ENCODE results near the gene TRIM29.

Gene TRIM29

DNA sequence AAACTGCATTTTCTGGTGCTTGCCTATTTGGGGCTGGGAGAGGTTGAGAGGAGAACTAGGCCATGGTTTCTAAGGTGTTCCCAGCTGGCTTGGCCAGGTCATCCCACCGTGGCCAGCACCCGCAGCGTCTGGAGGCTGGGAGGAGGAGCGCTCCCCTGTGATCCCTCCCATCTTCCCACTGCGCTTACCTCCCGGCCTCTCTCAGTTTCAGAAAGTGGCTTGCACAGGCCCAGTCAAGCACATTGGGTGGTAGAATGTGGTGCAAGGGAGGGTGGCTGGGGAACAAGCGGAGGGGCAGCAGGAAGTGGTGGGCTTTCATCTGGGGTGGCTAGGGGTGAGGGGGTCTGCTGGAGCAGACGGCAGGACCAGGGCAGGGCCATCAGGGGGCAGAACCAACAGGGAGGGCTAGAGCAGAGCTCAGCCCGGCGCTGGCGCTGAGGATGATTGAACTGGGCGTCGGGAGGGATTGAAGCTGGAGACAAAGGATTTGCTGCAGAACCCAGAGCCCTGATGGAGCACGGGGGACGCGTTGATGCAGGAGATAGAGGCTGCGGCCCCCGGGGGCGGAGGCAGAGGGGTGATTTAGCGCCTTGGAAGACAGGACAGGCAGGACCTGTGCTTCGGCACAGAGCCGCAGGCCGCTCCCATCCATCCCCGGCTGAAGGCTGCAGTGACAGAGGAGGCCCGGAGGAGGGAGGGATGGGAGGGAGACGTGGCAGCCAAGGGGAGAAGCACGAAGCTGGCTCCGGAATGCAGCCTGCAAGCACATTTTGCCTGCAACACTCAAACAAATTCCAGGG lies 76.0 kb downstream of the TRIM29 start:
- DNase-seq (ENCODE audit: low read depth): no peak
